IPS-18c (cell line): ENCODE data around the gene RPL34.

Experiments
- H3K4me3 ChIP-seq: 2 replicates; pipeline ENCODE4 v1.7.0; 2013; ENCODE audit warnings: low read depth, mild to moderate bottlenecking, low read length, moderate library complexity; ENCODE audit not compliant: insufficient read depth
- H3K9me3 ChIP-seq: one replicate; pipeline ENCODE4 v1.6.1; 2013; ENCODE audit warnings: mild to moderate bottlenecking, low read length, moderate library complexity; ENCODE audit not compliant: control insufficient read depth, insufficient read depth

The RPL34 gene

DNA sequence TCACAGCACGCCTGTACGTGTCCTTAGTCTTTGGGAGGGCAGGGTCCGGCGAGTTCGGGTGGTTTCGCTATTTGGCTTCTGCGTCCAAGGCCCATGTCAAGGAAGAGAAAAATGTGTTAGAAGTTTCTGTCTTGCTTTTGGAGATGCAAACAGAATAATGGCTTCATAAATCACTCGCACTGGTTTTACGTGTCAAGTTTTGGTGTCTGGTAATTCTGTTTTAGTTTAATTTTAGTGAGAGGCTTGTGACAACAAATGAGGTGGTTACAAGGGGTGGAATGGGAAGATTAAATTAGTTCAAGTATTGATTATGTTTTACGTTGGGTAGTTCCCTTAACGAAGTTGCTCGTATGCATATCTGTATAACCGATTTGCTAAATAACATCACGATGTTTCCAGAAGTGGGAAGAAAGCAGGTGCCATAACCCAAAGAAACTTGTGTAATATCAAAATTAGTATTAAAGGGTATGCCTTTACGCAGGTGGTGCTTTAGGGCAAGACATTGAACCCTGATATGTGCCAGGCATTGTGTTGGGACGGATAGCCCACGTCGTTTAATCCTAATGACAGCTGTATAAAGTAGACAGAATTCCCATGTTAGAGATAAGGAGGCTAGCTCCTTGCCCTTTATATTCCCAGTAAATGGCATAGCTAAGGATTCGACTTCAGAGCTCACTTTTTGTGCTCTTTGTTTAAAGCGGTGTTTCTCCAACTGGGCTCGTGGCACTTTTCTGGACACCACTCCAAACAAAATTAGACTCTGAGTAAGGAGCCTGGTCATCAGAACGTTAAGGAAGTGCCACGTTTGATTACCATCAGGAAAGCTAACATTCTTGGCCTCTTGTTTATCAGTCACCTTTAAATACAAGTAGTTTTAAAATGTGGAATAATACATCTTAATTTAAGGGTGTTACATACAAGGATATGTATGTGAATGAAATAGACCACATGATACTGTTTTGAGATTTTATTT, 843 bp downstream of the RPL34 start:
- H3K4me3 ChIP-seq = peak overlapping the region; percentile 74

DNA sequence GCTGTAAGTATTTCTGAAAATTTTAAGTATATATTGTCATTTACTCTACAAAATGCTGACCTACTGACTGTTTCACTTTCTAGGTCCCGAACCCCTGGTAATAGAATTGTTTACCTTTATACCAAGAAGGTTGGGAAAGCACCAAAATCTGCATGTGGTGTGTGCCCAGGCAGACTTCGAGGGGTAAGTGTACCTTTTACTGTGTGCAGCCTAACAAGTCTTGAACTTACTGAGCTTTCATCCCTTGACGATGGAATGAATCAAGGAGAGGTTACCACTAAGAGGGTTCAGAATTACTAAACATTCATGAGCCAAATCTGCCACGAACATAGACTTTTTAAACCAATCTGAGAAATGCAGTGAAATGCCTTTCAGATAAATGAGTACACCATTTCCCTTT, 1.6 kb downstream of the RPL34 start:
- Histone ChIP-seq H3K4me3 (no peak overlapping the region; the same call in 1 of the 2 replicates), H3K9me3 (no peaks in the 10 kb centered on the region)

More for the DNA sequence above, 843 bp downstream of the RPL34 start:
- H3K9me3 ChIP-seq = no peaks in the 10 kb centered on the region

DNA sequence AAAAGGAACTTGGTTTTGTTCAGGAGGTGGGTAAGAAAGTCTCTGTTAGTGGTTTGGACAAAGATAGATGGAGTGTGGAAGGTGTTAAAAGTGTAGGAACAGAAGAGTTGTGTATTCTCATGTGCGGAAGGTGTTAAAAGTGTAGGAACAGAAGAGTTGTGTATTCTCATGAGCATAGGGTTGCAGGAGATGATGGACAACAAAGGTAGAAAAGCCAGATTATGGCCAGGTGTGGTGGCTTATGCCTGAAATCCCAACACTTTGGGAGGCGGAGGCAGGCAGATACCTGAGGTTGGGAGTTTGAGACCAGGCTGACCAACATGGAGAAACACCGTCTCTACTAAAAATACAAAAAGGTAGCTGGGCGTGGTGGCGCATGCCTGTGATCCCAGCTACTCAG, 2.5 kb downstream of the RPL34 start:
- Histone ChIP-seq H3K4me3 (no peak overlapping the region), H3K9me3 (no peaks in the 10 kb centered on the region)

DNA sequence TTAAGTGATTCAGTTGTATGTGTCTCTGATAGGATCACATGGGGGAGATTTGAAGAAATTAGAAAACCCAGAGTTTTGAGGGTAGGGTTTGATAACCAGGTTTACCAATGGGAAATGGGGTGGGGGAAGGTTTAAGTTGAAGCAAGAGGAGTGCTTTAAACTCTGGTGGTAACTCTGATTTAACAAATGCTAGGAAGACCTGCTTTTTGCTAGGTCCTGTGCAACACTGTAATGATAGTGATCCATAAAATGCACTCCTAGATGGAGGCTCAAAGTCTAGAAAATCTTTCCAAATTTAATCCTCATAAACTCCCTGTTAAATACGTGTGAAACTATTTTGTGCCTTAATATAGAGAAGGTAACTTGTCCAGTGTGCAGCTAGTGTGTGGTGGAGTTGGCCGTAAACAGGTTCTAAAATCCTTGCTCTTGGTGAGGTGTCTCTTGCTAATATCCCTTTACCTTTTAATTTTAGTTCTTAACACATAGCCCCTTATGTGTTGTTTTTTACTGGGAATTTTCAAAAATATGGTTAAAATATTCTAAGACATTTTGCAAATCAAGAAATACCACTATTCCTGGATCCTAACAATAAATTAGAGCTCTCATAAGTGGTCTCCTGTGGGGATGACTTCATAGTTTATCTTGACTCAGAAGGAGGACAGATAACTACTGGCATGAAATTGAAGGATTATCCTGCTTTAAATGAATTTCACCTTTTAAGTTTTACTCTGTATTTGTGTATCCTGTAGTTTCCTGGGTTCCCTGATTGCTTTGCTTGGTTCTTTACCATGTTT, 4.1 kb downstream of the RPL34 start:
- Histone ChIP-seq H3K9me3 (no peaks in the 10 kb centered on the region), H3K4me3 (no peak overlapping the region)

DNA sequence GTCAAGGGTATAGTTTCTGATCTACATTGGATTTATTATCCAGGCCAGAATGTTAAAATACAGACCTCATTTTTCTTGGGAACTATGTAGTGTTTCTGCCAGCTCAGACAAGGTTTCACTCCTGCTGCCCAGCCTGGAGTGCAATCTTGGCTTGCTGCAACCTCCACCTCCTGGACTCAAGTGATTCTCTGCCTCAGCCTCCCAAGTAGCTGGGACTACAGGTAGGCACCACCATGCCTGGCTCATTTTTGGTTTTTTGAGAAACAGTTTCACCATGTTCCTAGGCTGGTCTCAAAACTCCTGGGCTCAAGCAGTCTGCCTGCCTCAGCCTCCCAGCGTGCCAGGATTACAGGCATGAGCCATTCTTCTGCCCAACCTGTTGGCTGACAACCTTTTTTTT, 5.7 kb downstream of the RPL34 start:
- no peaks in the 10 kb centered on the region for H3K9me3 ChIP-seq
- H3K4me3 ChIP-seq = no peak overlapping the region

DNA sequence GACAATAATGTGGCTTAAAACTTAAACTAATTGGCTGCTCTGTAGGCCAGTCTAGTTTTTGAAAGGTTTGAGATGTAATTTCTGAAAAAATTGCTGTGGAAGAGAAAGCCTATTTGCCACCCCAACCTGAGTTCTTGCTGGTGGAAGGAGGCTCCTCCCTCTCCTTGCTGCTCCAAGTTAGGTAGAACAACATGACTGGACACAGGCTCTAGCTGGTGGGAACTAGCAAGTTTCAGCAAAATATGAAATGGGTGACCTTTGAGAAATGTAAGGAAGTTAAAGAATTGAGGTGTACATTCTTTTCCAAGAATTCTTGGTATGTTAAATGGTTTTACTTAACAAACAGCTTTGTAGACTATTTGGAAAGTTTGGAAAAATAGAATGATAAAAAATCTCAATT, 8.0 kb downstream of the RPL34 start:
- Histone ChIP-seq H3K4me3 (no peak overlapping the region), H3K9me3 (no peaks in the 10 kb centered on the region)

DNA sequence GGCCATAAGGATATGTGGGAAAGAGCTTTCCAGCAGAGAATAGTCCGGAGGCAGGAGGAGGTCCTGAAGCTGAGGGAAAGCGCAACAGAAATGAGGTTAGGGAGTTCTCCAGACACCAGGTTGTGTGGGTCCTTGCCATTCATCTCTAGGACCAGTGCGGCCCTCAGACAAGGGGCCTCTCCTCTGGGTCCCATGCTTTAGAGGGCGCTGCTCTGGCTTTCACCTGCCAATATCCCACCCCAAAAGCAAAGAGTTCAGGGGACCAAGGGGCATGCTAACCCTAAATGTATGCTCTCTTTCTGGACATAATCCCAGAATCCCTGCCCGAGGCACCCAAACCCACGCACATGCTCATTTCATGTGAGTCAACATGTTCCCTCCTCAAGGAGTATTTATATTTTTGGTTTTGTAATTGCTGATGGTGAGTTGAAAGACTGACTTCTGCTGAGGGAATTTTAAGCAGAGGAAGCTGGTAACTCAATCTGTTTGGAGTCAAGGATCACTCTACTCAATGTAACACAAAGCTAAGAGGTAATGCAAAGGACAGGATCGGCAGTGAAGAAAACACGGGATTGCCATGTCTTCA, 14.8 kb downstream of the RPL34 start:
- Histone ChIP-seq H3K9me3 (no peaks in the 10 kb centered on the region), H3K4me3 (no peak overlapping the region)

DNA sequence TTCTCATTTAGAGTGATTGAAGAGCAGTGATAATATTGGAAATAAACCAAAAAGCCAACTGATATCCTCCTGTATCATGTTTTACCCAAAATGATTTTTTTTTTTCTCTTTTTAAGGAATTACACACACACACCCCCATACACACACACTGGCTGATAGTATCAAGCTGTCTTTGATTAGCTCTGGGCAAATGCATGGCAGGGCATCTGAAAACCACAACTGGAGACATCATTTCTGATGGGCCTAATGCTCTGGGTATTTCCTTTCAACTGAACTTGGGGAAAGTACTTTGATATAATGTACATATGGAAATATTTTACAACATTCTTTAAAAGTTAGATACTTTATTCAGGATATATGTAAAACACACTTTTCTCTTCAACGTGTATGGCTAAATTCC, 15.9 kb downstream of the RPL34 start:
- Histone ChIP-seq H3K9me3 (no peaks in the 10 kb centered on the region), H3K4me3 (no peak overlapping the region)

DNA sequence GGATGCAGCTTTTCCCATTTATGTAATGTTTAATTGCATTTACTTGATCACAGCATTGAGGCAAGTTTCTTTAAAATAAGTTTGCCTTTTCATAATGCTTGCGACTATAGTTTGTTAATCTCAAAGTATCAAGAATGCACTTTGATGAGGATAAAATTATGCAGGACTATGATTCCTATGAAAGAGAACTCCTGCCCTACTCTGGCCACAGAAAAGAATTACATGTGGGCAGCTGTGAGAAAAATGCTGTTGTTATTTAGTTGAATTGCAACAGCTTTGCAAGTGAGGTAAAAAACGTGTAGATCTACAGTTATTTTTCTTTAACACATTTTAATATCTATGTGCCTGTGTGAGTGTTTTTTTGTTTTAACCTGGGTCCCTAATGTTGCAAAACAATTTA, 17.5 kb downstream of the RPL34 start:
- Histone ChIP-seq H3K4me3 (no peak overlapping the region), H3K9me3 (no peaks in the 10 kb centered on the region)

DNA sequence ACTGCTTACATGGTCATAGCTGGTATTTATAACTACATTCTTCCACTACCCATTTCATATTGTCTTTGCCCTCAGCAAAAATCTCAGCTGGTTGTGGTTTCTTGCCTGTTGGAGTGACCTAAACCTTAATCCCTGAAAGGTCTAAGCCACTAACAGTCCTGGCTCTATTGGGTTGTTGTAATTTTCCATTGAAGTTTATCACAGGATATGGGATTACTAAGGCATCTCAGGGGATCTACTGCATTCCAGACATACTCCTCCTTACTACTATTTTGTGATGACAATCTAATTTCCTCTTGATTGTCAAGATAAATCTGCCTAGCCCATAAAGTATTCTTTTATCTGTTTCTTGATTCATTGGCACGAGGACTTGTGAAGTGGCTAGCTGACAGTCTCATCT, 23.9 kb downstream of the RPL34 start:
- Histone ChIP-seq H3K4me3 (no peak overlapping the region), H3K9me3 (no peaks in the 10 kb centered on the region)

DNA sequence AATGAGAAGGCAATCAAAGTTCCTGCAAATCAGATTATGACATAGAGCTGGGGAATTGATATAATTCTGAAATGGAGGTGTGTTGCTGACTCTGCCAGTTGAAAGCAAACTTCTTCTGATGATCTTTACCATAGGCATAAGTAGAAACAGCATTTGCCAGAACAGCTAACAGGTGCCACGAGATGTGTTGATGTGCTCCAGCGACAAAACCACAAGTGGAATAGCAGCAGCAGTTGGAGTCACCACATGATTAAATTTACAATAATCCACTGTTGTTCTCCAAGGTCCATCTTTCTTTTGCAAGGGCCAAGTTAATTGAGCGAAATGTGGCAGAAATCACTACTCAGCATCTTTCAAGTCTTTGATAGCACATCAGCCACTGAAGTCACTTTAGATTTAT, 26.3 kb downstream of the RPL34 start:
- H3K9me3 ChIP-seq = no peaks in the 10 kb centered on the region
- H3K4me3 ChIP-seq = no peak overlapping the region

DNA sequence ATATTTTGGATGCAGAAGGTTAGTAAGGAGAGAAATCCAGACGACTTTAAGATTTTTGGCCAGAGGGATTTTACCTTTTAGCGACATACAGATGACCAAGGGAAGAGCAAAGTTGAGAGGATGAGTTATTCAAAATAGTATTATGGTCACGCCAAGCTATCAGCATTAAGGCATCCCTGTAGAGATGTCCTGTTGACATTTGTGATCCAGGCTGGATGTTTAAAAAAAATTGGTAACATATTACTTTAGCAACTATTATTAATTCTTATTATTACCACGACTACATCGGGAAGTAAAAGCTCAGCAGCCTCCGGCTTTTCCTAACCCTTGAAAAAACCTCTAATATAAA, 29.5 kb downstream of the RPL34 start:
- no peaks in the 10 kb centered on the region for H3K9me3 ChIP-seq
- H3K4me3 ChIP-seq = peak overlapping the region; percentile 36; the same call in 1 of the 2 replicates

DNA sequence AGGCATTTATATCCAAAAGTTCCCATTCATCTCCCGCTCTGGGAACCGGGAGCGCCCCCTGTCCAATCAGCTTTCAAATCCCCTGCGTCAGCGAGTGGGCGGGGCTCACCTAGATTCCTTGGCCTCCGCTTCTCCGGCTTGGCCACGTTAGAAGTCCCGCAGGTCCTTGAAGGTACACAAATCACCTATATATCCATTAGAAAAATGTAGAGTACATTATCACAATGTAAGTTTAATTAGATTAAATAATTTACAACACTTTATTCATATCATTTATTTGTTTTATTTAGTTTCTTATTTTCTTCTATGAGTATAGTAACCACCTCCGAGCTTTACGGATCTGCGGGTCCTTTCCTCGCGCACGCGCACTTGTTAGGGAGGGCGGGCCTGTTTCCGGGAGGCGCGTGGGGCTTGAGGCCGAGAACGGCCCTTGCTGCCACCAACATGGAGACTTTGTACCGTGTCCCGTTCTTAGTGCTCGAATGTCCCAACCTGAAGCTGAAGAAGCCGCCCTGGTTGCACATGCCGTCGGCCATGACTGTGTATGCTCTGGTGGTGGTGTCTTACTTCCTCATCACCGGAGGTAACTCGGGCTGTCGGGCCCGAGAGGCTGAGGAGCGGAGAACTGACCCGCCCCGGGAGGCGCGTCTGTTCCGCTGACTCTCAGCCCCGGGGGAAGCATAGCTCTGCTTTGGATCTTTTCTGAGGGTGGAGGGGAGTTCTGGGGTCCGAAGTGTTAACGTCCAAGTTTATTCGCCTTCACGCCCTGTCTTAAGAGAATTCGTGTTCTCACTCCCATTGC, 30.0 kb downstream of the RPL34 start, which contains the start of gene OSTC:
Gene OSTC (plus strand): TSS at position 388 of the 802 bp plus-strand sequence. CDS start 57 bp downstream, at position 445.
- peak within 1 kb of the TSS; percentile 91 for H3K4me3 ChIP-seq
- H3K9me3 ChIP-seq = no peaks in the 10 kb centered on the region

DNA sequence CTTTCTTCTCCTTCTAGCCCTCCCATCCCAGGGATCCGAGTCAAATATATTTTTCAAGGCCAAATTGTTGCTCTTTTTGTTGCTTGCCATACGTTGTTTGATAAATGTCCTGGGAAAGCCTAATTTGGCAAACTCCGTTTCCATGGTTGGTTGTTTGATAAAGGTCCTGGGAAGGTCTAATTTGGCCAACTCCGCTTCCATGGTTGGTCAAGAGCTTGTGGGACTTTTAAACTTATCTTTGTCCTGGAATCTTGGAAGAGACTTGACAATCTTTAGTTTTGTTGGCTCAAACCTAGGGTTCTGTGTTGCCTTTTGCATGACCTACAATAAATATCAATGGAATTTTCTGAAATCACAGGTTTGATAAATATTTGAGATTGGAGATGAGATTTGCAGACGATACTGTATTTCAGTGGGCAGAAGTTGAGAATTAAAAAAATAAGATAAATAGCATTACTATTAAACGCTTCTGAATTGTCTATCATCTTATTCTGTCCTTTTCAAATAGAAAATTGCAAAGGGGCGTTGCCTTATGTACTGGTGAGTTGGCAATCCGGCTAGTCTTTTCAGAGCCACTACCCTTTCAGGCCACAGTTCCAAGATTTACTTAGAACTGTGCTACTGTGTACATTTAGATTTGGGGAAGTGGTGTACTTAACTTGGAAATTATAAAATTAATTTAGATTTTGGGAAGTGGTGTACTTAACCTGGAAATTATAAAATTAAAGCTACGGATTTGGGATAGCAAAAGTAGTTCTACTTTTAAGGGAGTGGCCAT, 30.8 kb downstream of the RPL34 start:
- H3K4me3 ChIP-seq = peak overlapping the region; percentile 91
- no peaks in the 10 kb centered on the region for H3K9me3 ChIP-seq

DNA sequence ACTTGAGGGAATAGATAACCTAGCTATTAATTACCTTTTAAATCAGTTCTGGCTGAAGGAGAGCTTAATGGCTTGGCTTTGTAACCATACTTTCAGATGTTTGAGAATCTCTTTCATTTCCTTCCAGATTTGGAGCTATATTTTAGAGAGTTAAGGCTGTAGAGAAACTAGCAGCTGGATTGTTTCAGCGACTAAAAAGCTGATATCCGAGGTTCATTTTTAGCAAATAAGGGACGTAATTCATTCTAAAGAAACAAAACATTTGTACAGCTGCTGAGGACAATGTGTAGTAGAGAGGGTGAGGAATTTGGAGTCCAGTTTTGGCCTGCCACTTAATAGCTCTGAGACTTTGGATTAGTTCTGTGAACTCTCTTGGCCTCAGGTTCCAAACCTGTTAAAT, 42.3 kb downstream of the RPL34 start:
- Histone ChIP-seq H3K9me3 (no peaks in the 10 kb centered on the region), H3K4me3 (no peak overlapping the region)

DNA sequence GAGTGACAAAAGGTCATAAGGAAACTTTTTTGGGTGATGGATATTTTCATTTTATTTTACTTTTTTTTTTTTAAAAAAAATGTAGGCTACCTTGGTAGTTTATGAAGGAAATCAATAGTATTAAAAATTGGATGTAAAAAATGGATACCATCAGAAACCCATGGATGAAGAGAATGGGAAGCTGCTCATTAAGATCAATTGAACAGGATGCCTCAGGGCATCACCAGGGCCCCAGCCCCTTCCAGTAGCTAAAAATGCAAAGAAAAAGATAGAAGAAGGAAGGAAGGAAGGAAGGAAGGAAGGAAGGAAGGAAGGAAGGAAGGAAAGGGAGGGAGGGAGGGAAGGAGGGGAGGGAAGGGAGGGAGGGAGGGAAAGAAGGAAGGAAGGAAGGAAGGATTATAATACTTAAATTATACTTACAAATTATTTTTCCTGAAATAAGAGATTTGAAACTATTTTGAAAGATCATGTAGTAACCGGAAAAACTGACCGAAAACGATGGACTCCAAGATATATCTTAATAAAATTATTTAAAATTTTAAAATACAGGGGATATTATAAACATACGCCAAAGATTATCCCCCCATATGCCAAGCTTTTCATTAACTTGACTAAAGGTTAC, 54.1 kb downstream of the RPL34 start:
- H3K4me3 ChIP-seq = no peak overlapping the region
- H3K9me3 ChIP-seq = no peaks in the 10 kb centered on the region
